SK-N-SH treated with all-trans-retinoic acid at 6 μM for 48 hours (cell line): ENCODE data around the gene PRCC.

ENCODE experiments used
- ATAC-seq: fragments of 200-7000 bp; cut with Tn5 transposase; 3 replicates; pipeline ENCODE4 v1.9.1; 2020; ENCODE audit warnings: mild to moderate bottlenecking, moderate library complexity
- ARNTL ChIP-seq: fragments of 450-650 bp; formaldehyde crosslinking; IDR thresholded peaks from 2 replicates; pipeline ENCODE4 v1.5.0; 2020; ENCODE audit warnings: low read depth, mild to moderate bottlenecking, moderate library complexity, borderline replicate concordance
- BACH2 ChIP-seq: fragments of 250-450 bp; sonication (Bioruptor Pico); IDR thresholded peaks from 2 replicates; pipeline ENCODE4 v1.9.0; 2021; ENCODE audit warnings: mild to moderate bottlenecking, borderline replicate concordance
- CSDC2 ChIP-seq: fragments of 250-450 bp; sonication (Bioruptor Pico); IDR thresholded peaks from 2 replicates; pipeline ENCODE4 v1.5.0; 2020; ENCODE audit warnings: mild to moderate bottlenecking, moderate library complexity
- ESRRG ChIP-seq: fragments of 250-450 bp; sonication (Bioruptor Pico); IDR thresholded peaks from 2 replicates; pipeline ENCODE4 v1.6.1; 2021; ENCODE audit warnings: mild to moderate bottlenecking
- ISL1 ChIP-seq: fragments of 250-450 bp; sonication (Bioruptor Pico); IDR thresholded peaks from 2 replicates; pipeline ENCODE4 v2.1.2; 2022; ENCODE audit warnings: mild to moderate bottlenecking, moderate library complexity
- OSR1 ChIP-seq: fragments of 250-450 bp; sonication (Bioruptor Pico); IDR thresholded peaks from 2 replicates; pipeline ENCODE4 v1.8.0; 2022; ENCODE audit warnings: moderate library complexity, mild to moderate bottlenecking, inconsistent platforms
- PPARA ChIP-seq: fragments of 250-450 bp; sonication (Bioruptor Pico); IDR thresholded peaks from 2 replicates; pipeline ENCODE4 v1.5.0; 2020; ENCODE audit warnings: mild to moderate bottlenecking, borderline replicate concordance
- RARB ChIP-seq: fragments of 250-450 bp; sonication (Bioruptor Pico); IDR thresholded peaks from 2 replicates; pipeline ENCODE4 v1.8.0; 2021; ENCODE audit warnings: mild to moderate bottlenecking, moderate library complexity
- SNAI2 ChIP-seq: fragments of 250-450 bp; sonication (Bioruptor Pico); IDR thresholded peaks from 2 replicates; pipeline ENCODE4 v1.5.0; 2020; ENCODE audit warnings: mild to moderate bottlenecking, moderate library complexity
- TOX ChIP-seq: fragments of 250-450 bp; sonication (Bioruptor Pico); IDR thresholded peaks from 2 replicates; pipeline ENCODE4 v1.8.0; 2021; ENCODE audit warnings: mild to moderate bottlenecking, moderate library complexity, borderline replicate concordance
- ZC3H10 ChIP-seq: fragments of 250-450 bp; sonication (Bioruptor Pico); IDR thresholded peaks from 2 replicates; pipeline ENCODE4 v1.5.1; 2021; ENCODE audit warnings: mild to moderate bottlenecking, moderate library complexity
- ZFP30 ChIP-seq: fragments of 450-650 bp; formaldehyde crosslinking; IDR thresholded peaks from 2 replicates; pipeline ENCODE4 v1.5.0; 2022; ENCODE audit warnings: mild to moderate bottlenecking, moderate library complexity
- ZNF565 ChIP-seq: fragments of 450-650 bp; formaldehyde crosslinking; conservative IDR thresholded peaks from 2 replicates; pipeline ENCODE4 v1.5.0; 2020; ENCODE audit warnings: low read depth, mild to moderate bottlenecking, moderate library complexity
- ZNF70 ChIP-seq: fragments of 450-650 bp; formaldehyde crosslinking; IDR thresholded peaks from 2 replicates; pipeline ENCODE4 v1.5.0; 2020; ENCODE audit warnings: mild to moderate bottlenecking, moderate library complexity
- ZNF8 ChIP-seq: fragments of 450-650 bp; formaldehyde crosslinking; IDR thresholded peaks from 2 replicates; pipeline ENCODE4 v1.5.0; 2020; ENCODE audit warnings: mild to moderate bottlenecking, moderate library complexity
- TF ChIP-seq, protein P1 (sequence below): fragments of 250-450 bp; sonication (Bioruptor Pico); IDR thresholded peaks from 2 replicates; pipeline ENCODE4 v1.5.0; 2020; ENCODE audit warnings: mild to moderate bottlenecking, moderate library complexity
- TF ChIP-seq, protein P2 (sequence below): fragments of 250-450 bp; sonication (Bioruptor Pico); IDR thresholded peaks from 2 replicates; pipeline ENCODE4 v1.8.0; 2021; ENCODE audit warnings: low read depth, mild to moderate bottlenecking, moderate library complexity, borderline replicate concordance
- TF ChIP-seq, protein P3 (sequence below): fragments of 250-450 bp; sonication (Bioruptor Pico); IDR thresholded peaks from 2 replicates; pipeline ENCODE4 v1.5.1; 2020; ENCODE audit warnings: low read depth, mild to moderate bottlenecking, moderate library complexity
- TF ChIP-seq, protein P4 (sequence below): fragments of 250-450 bp; sonication (Bioruptor Pico); IDR thresholded peaks from 2 replicates; pipeline ENCODE4 v1.8.0; 2020; ENCODE audit warnings: mild to moderate bottlenecking, moderate library complexity, borderline replicate concordance

The PRCC gene

GRCh38 chr1:156808186-156809030, 41.1 kb downstream of the PRCC start (continued):
- TF ChIP-seq, protein P1, sequence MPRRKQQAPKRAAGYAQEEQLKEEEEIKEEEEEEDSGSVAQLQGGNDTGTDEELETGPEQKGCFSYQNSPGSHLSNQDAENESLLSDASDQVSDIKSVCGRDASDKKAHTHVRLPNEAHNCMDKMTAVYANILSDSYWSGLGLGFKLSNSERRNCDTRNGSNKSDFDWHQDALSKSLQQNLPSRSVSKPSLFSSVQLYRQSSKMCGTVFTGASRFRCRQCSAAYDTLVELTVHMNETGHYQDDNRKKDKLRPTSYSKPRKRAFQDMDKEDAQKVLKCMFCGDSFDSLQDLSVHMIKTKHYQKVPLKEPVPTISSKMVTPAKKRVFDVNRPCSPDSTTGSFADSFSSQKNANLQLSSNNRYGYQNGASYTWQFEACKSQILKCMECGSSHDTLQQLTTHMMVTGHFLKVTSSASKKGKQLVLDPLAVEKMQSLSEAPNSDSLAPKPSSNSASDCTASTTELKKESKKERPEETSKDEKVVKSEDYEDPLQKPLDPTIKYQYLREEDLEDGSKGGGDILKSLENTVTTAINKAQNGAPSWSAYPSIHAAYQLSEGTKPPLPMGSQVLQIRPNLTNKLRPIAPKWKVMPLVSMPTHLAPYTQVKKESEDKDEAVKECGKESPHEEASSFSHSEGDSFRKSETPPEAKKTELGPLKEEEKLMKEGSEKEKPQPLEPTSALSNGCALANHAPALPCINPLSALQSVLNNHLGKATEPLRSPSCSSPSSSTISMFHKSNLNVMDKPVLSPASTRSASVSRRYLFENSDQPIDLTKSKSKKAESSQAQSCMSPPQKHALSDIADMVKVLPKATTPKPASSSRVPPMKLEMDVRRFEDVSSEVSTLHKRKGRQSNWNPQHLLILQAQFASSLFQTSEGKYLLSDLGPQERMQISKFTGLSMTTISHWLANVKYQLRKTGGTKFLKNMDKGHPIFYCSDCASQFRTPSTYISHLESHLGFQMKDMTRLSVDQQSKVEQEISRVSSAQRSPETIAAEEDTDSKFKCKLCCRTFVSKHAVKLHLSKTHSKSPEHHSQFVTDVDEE (CRISPR knock-in tag) = no peak
- TF ChIP-seq BACH2 (no peak), CSDC2 (no peak), ZNF8 (CRISPR knock-in tag) (no peak), ZFP30 (CRISPR knock-in tag) (no peak), ISL1 (no peak), RARB (CRISPR knock-in tag) (no peak), SNAI2 (CRISPR knock-in tag) (no peak), ESRRG (CRISPR knock-in tag) (no peak)

- ATAC-seq = no peak
- TF ChIP-seq, protein P2, sequence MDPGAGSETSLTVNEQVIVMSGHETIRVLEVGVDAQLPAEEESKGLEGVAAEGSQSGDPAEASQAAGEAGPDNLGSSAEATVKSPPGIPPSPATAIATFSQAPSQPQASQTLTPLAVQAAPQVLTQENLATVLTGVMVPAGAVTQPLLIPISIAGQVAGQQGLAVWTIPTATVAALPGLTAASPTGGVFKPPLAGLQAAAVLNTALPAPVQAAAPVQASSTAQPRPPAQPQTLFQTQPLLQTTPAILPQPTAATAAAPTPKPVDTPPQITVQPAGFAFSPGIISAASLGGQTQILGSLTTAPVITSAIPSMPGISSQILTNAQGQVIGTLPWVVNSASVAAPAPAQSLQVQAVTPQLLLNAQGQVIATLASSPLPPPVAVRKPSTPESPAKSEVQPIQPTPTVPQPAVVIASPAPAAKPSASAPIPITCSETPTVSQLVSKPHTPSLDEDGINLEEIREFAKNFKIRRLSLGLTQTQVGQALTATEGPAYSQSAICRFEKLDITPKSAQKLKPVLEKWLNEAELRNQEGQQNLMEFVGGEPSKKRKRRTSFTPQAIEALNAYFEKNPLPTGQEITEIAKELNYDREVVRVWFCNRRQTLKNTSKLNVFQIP (CRISPR knock-in tag) = no peak
- TF ChIP-seq ZFP30 (CRISPR knock-in tag) = no peak
- no peak for TF ChIP-seq ZC3H10 (CRISPR knock-in tag)
- TF ChIP-seq ZNF70 (CRISPR knock-in tag) = no peak
- no peak for TF ChIP-seq PPARA (CRISPR knock-in tag)
- no peak for TF ChIP-seq ZNF565 (CRISPR knock-in tag)
- TF ChIP-seq BACH2 = no peak
- TF ChIP-seq, protein P1 (CRISPR knock-in tag) = no peak
- TF ChIP-seq ISL1 = no peak
- TF ChIP-seq ZNF8 (CRISPR knock-in tag) = no peak
- TF ChIP-seq, all 23 proteins: peak for 0
Measured at GRCh38 chr1:156809281-156809680, 41.9 kb downstream of the PRCC start.

GRCh38 chr1:156809711-156810366, 42.5 kb downstream of the PRCC start:
- TF ChIP-seq TOX (CRISPR knock-in tag) (no peak), OSR1 (CRISPR knock-in tag) (no peak), ARNTL (CRISPR knock-in tag) (no peak), ZC3H10 (CRISPR knock-in tag) (no peak), CSDC2 (no peak), ESRRG (CRISPR knock-in tag) (no peak), RARB (CRISPR knock-in tag) (no peak), ZNF565 (CRISPR knock-in tag) (no peak), SNAI2 (CRISPR knock-in tag) (no peak), ZNF8 (CRISPR knock-in tag) (no peak)
- TF ChIP-seq, protein P3, sequence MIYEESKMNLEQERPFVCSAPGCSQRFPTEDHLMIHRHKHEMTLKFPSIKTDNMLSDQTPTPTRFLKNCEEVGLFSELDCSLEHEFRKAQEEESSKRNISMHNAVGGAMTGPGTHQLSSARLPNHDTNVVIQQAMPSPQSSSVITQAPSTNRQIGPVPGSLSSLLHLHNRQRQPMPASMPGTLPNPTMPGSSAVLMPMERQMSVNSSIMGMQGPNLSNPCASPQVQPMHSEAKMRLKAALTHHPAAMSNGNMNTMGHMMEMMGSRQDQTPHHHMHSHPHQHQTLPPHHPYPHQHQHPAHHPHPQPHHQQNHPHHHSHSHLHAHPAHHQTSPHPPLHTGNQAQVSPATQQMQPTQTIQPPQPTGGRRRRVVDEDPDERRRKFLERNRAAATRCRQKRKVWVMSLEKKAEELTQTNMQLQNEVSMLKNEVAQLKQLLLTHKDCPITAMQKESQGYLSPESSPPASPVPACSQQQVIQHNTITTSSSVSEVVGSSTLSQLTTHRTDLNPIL (CRISPR knock-in tag) = no peak
- TF ChIP-seq, protein P2 (CRISPR knock-in tag) = no peak
- TF ChIP-seq, protein P4, sequence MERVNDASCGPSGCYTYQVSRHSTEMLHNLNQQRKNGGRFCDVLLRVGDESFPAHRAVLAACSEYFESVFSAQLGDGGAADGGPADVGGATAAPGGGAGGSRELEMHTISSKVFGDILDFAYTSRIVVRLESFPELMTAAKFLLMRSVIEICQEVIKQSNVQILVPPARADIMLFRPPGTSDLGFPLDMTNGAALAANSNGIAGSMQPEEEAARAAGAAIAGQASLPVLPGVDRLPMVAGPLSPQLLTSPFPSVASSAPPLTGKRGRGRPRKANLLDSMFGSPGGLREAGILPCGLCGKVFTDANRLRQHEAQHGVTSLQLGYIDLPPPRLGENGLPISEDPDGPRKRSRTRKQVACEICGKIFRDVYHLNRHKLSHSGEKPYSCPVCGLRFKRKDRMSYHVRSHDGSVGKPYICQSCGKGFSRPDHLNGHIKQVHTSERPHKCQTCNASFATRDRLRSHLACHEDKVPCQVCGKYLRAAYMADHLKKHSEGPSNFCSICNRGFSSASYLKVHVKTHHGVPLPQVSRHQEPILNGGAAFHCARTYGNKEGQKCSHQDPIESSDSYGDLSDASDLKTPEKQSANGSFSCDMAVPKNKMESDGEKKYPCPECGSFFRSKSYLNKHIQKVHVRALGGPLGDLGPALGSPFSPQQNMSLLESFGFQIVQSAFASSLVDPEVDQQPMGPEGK (CRISPR knock-in tag) = no peak
- ATAC-seq = no peak
